NK-92 (cell line): ENCODE results near the gene PGM2L1.
"Not testable (repeated sequence)": the region's sequence is repeated elsewhere in the genome, so short reads cannot be mapped to it uniquely, and the experiment has no call there.

Source experiments
- DNase-seq: peaks from one replicate; lab custom pipeline; 2025; ENCODE audit not compliant: unreplicated experiment; lab: John Stamatoyannopoulos, UW

PGM2L1 gene

GRCh38 chr11:74341921-74342320 is 56.3 kb downstream of the PGM2L1 start:
- DNase-seq, result no peak

GRCh38 chr11:74339619-74340018 is 58.6 kb downstream of the PGM2L1 start:
- DNase-seq, result no peak

GRCh38 chr11:74338963-74339362 is 59.3 kb downstream of the PGM2L1 start:
- DNase-seq, result no peak

- no peak for DNase-seq
Measured at GRCh38 chr11:74333193-74333592, 65.0 kb downstream of the PGM2L1 start.

GRCh38 chr11:74332291-74332690 is 65.9 kb downstream of the PGM2L1 start:
- DNase-seq, result no peak

GRCh38 chr11:74331000-74331399 is 67.2 kb downstream of the PGM2L1 start:
- not testable (repeated sequence) for DNase-seq

GRCh38 chr11:74330075-74330858 is 68.0 kb downstream of the PGM2L1 start:
- no peak for DNase-seq

GRCh38 chr11:74327076-74327475 is 71.2 kb downstream of the PGM2L1 start:
- no peak for DNase-seq

- no peak for DNase-seq
Measured at GRCh38 chr11:74326665-74327064, 71.6 kb downstream of the PGM2L1 start.

- DNase-seq, result no peak
Measured at GRCh38 chr11:74325649-74326645, 72.3 kb downstream of the PGM2L1 start.

GRCh38 chr11:74322667-74323066 is 75.6 kb downstream of the PGM2L1 start:
- no peak for DNase-seq

GRCh38 chr11:74321487-74322188 is 76.6 kb downstream of the PGM2L1 start:
- DNase-seq, result no peak

GRCh38 chr11:74320538-74320937 is 77.7 kb downstream of the PGM2L1 start:
- no peak for DNase-seq

- DNase-seq, result no peak
Measured at GRCh38 chr11:74319139-74319816, 79.0 kb downstream of the PGM2L1 start.

- no peak for DNase-seq
Measured at GRCh38 chr11:74318241-74318932, 79.8 kb downstream of the PGM2L1 start.

- no peak for DNase-seq
Measured at GRCh38 chr11:74316772-74317505, 81.3 kb downstream of the PGM2L1 start.

GRCh38 chr11:74312326-74312725 is 85.9 kb downstream of the PGM2L1 start:
- no peak for DNase-seq

GRCh38 chr11:74311352-74311926 is 86.8 kb downstream of the PGM2L1 start, which contains the start of gene P4HA3:
Gene P4HA3 (minus strand): TSS chr11:74311640. CDS start chr11:74311611, 29 bp downstream.
- no peak for DNase-seq

GRCh38 chr11:74310857-74311256 is 87.4 kb downstream of the PGM2L1 start:
- DNase-seq, result no peak
